Right lobe of liver (tissue), 6 donors: ENCODE measurements around the gene SOX15. TPM values are rescaled to one million over a fixed set of nuclear protein-coding genes. Genes with fewer than 3 reads are reported as not detected.

Experiments
- ATAC-seq, 4 donors: fragments of 200-7000 bp; cut with Tn5 transposase; one replicate each; pipeline ENCODE4 v1.9.1; 2020; ENCODE audit warnings: mild to moderate bottlenecking in 4 of 4, moderate library complexity in 4 of 4
- DNase-seq, 3 donors: peaks; one replicate each; pipeline ENCODE4 v3.0.0-alpha.2; 2020
- H3K27ac ChIP-seq, 3 donors: fragments of 200-600 bp; one replicate each; pipeline ENCODE4 v1.8.0; 2022
- H3K27me3 ChIP-seq, 2 donors: fragments of 200-600 bp; one replicate each; pipeline ENCODE4 v1.8.0; 2022
- H3K36me3 ChIP-seq, 4 donors: fragments of 200-600 bp; sonication (generic) in 1 of 4; one replicate each; pipeline versions ENCODE4 v1.5.1 to v1.8.0; 2017 to 2022; ENCODE audit warnings: control low read depth in 1 of 4
- H3K4me1 ChIP-seq, 4 donors: fragments of 200-600 bp; sonication (generic) in 1 of 4; one replicate each; pipeline versions ENCODE4 v1.5.1 to v1.8.0; 2017 to 2022; ENCODE audit warnings: control low read depth in 1 of 4
- H3K4me3 ChIP-seq, 3 donors: fragments of 200-600 bp; one replicate each; pipeline ENCODE4 v1.8.0; 2022
- H3K9me3 ChIP-seq, 4 donors: fragments of 200-600 bp; sonication (generic) in 1 of 4; one replicate each; pipeline versions ENCODE4 v1.5.1 to v1.8.0; 2017 to 2022; ENCODE audit warnings: control low read depth in 1 of 4
- POLR2A ChIP-seq: fragments of 450-650 bp; IDR thresholded peaks from one replicate; pipeline ENCODE4 v1.6.1; 2017; ENCODE audit warnings: antibody characterized with exemption, mild to moderate bottlenecking
- WGBS: methylation state at CpG from one replicate; pipeline ENCODE4 v1.1.6; 2018; ENCODE audit warnings: low coverage, low lambda C conversion rate; ENCODE audit not compliant: insufficient coverage; ENCODE audit errors: missing lambda C conversion rate; 5-methylcytosine and 5-hydroxymethylcytosine counted together
- intact Hi-C, 2 donors: fragments of 100-400 bp; cut with DNase I; formaldehyde crosslinking; loops; one replicate each; pipeline versions ENCODE4 v1.11.2 to v1.14.1; 2022
- total RNA-seq, 6 experiments: library from RNA; depleted of rRNA in 2 of 6; stranded (reverse); fragments of >200 nt in 2 of 6; fragmentation: NEBNext Ultra II Directional in 3 of 6; extraction: Animal tissue kit (Norgen Biotek cat#: 25700) in 3 of 6; gene quantifications; one replicate each; pipeline versions ENCODE4 v1.1.0 to v1.2.4, GENCODE V29; 2016 to 2023
- TF ChIP-seq, protein P1 (sequence below), 4 donors: fragments of 200-600 bp in 3 of 4; fragments of 450-650 bp in 1 of 4; IDR thresholded peaks; one replicate each; pipeline versions ENCODE4 v1.5.1 to v1.8.0; 2016 to 2022; ENCODE audit warnings: antibody characterized with exemption in 4 of 4, mild to moderate bottlenecking in 2 of 4
- donor health status: DM: no; HTN: yes; CAD: no.
- donor health status: DM: no; HTN: no; CAD: no.
- donor health status: DM: no; HTN: no; CAD: no.
- donor health status: DM: no; HTN: yes; CAD: no.
- donor health status: DM: no; HTN: yes; CAD: no.

SOX15 gene
- total RNA-seq, 6 experiments from 2014 or later, result not detected

DNA sequence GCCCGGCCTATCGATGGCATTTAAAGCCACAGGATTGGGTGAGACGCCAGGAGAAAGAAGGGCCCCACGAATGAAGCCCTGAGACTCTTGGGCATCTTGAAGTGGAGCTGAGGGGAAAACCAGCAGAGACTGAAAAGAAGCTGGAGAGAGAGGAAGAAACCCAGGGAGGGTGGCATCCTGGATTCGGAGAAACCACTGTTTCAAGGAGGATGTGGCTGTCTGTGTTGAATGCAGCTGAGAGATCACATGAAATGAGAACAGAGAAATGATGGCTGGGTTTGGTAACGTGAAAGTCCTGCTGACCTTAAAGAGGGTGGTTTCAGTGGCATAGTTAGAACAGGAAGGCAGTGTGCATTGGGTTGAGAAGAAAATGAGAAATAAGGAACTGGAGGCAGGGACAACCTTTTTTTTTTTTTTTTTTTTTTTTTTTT is 37.3 kb downstream of the SOX15 start:
- Histone ChIP-seq H3K36me3 (no peaks in the 10 kb centered on the region), H3K4me1 (peaks cover 0 to 4% (median 0%) of the 10 kb centered on the region in 4 donors), H3K4me3 (no peak overlapping the region), H3K27me3 (no peaks in the 10 kb centered on the region), H3K27ac (no peak overlapping the region), H3K9me3 (no peaks in the 10 kb centered on the region)
- intact Hi-C loops, result no loop called here
- DNase-seq, result no peak
- TF ChIP-seq, protein P1, sequence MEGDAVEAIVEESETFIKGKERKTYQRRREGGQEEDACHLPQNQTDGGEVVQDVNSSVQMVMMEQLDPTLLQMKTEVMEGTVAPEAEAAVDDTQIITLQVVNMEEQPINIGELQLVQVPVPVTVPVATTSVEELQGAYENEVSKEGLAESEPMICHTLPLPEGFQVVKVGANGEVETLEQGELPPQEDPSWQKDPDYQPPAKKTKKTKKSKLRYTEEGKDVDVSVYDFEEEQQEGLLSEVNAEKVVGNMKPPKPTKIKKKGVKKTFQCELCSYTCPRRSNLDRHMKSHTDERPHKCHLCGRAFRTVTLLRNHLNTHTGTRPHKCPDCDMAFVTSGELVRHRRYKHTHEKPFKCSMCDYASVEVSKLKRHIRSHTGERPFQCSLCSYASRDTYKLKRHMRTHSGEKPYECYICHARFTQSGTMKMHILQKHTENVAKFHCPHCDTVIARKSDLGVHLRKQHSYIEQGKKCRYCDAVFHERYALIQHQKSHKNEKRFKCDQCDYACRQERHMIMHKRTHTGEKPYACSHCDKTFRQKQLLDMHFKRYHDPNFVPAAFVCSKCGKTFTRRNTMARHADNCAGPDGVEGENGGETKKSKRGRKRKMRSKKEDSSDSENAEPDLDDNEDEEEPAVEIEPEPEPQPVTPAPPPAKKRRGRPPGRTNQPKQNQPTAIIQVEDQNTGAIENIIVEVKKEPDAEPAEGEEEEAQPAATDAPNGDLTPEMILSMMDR (IDR thresholded peaks at IDR 0.05), result no peak
- peak; percentile 24 for TF ChIP-seq POLR2A
- ATAC-seq, result peak in 2 of 4 donors; percentile 36 to 48
- WGBS, result 49% methylated on average over 5 of the region's 6 CpGs

DNA sequence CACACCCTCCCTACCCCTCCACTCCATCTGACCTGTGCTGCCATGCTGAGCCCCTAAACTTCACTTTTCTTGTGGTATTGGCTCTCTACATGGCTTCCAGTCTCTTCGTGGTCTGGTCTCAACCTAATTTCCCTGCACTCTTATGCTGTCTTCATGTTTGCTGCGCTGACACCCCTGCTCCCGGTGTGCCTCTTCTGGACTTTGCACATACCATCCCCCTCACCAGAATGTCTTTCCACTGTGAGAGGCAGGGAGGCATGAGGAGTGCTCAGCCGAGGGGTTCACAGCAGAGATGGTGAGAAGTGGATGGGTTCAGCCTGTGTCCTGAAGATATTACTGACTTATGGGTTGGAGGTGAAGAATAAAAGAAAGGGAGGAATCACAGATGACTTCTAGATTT is 38.5 kb downstream of the SOX15 start:
- intact Hi-C loops, result no loop called here
- peaks cover 0 to 4% (median 0%) of the 10 kb centered on the region in 4 donors for H3K4me1 ChIP-seq
- no peaks in the 10 kb centered on the region for H3K9me3 ChIP-seq
- H3K27ac ChIP-seq, result no peak overlapping the region
- TF ChIP-seq, protein P1 (IDR thresholded peaks at IDR 0.05), result no peak
- TF ChIP-seq POLR2A, result no peak
- 78% methylated on average over 4 of the region's 4 CpGs for WGBS
- DNase-seq, result no peak
- ATAC-seq, result no peak
- no peaks in the 10 kb centered on the region for H3K27me3 ChIP-seq
- H3K36me3 ChIP-seq, result no peaks in the 10 kb centered on the region
- no peak overlapping the region for H3K4me3 ChIP-seq

DNA sequence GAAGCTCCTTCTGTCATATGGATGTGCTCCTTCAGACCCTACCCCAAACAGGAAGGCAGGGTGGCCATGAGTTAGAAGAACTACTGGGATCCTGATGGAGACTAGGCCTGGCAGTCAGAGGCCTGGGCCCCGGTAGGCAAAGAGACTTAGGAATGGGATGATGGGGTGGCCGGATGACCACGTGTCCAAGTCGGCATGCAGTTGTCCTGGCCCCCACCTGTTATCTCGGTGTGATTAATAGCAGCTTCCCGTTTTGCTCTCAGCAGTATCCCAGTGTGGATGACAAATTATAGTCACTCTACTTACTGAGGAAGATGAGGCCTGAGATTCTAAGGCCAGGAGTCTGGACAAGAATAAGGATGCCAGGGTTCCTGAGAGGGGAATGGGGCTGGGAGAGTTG is 39.5 kb downstream of the SOX15 start:
- intact Hi-C loops, result no loop called here
- no peak overlapping the region for H3K27ac ChIP-seq
- no peak for ATAC-seq
- H3K9me3 ChIP-seq, result no peaks in the 10 kb centered on the region
- no CpG with 5 or more reads among the region's 6 CpGs for WGBS
- no peaks in the 10 kb centered on the region for H3K27me3 ChIP-seq
- peaks cover 0 to 4% (median 0%) of the 10 kb centered on the region in 4 donors for H3K4me1 ChIP-seq
- H3K4me3 ChIP-seq, result no peak overlapping the region
- no peak for DNase-seq
- no peak for TF ChIP-seq POLR2A
- TF ChIP-seq, protein P1 (IDR thresholded peaks at IDR 0.05), result no peak
- no peaks in the 10 kb centered on the region for H3K36me3 ChIP-seq

DNA sequence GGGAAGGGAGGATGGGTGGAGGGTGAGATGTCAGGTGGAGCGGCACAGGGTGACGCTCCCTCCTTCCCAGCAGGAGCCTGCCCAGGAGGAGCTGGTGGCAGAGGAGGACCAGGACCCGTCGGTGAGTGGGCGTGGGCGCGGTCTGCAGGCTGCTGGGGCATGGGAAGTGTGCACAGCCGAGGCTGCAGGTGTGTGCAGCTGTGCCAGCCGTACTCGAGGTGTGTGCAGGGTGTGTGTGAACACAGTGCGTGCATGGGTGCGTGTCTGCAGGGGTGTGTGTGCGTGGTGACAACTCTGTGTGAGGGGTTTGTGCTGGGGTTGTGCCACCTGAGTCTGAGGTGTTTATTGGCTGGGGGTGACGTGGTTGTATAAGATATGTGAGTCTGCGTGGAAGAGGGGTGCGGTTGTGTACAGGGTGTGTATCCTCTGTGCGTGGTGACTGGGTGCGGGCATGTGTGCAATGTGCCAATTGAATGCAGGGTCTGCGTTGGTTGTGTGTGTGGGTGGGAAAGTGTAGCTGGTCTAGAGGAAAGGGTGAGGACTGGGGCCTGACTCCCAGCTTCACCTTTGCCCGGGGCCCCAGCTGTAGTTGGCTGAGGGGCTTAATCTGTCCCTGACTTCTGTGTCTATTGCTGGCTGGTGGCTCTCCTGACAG is 40.4 kb downstream of the SOX15 start:
- Histone ChIP-seq H3K9me3 (no peaks in the 10 kb centered on the region), H3K4me3 (peak overlapping the region; percentile 55 to 71 (median 58)), H3K27me3 (no peaks in the 10 kb centered on the region), H3K36me3 (no peaks in the 10 kb centered on the region), H3K4me1 (peaks cover 0 to 4% (median 0%) of the 10 kb centered on the region in 4 donors), H3K27ac (peak overlapping the region; percentile 53 to 70 (median 68))
- TF ChIP-seq, protein P1 (IDR thresholded peaks at IDR 0.05), result no peak
- TF ChIP-seq POLR2A, result no peak
- no peak for DNase-seq
- peak; percentile 38 to 54 (median 51) for ATAC-seq
- 48% methylated on average over 8 of the region's 20 CpGs for WGBS
- intact Hi-C loops, result no loop called here
